ENCODE results near the gene RBMS2. TPM values are rescaled to one million over a fixed set of nuclear protein-coding genes. Genes with fewer than 3 reads are reported as not detected.

Gene RBMS2, protein sequence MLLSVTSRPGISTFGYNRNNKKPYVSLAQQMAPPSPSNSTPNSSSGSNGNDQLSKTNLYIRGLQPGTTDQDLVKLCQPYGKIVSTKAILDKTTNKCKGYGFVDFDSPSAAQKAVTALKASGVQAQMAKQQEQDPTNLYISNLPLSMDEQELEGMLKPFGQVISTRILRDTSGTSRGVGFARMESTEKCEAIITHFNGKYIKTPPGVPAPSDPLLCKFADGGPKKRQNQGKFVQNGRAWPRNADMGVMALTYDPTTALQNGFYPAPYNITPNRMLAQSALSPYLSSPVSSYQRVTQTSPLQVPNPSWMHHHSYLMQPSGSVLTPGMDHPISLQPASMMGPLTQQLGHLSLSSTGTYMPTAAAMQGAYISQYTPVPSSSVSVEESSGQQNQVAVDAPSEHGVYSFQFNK
- total RNA-seq: 10 to 100 TPM; 22.8 to 39.0 (median 31.8) TPM

DNA sequence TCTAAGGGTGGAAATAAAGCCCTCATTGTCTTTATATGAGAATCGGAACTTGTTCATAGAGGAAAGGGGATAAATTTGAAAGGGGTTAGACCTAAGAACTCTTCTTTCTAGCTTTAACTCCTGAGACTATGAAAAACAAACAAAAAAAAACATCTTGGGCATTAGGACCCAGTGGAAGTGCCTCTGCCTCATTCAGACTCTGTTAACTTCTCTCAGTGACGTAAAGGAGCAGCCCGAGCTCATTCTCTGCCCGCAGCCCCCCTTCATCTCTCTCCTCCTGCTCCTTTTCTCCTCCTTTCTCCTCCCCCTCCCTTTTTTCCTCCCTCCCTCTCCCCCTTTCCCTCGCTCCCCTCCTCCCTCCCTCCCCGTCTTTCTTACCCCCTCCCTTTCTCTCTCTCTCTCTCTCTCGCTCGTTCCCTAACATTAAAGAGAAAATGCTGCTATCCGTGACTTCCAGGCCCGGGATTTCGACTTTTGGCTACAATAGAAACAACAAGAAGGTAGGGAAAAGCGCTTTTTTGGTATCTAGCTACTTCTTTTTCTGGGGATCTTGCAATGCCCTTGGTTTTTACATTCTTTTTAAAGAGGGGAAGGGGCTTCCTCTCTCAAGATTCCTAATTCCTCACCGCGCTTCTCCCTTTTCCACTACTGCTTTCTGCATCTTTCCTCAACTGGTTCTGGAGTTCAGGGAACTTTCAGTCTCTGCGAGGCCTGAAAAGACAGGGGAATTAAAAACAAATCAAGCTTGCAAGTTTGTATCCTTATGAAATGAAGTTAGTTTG is at the start of gene RBMS2:
TSS of gene RBMS2 (plus strand) at position 231 of the 782 bp plus-strand sequence. CDS start at position 435, 204 bp downstream.
- Histone ChIP-seq H3K4me1 (peaks cover 0 to 73% (median 14%) of the 10 kb centered on the region in 4 donors), H3K9me3 (no peaks in the 10 kb centered on the region), H3K27ac (peak within 1 kb of the TSS; percentile 81 to 97 (median 92)), H3K36me3 (no peaks in the 10 kb centered on the region), H3K27me3 (no peaks in the 10 kb centered on the region), H3K4me3 (peak within 1 kb of the TSS; percentile 40 to 67 (median 48))
- TF ChIP-seq EP300 (IDR thresholded peaks at IDR 0.05) (peak; percentile 26 to 76), POLR2A (IDR thresholded peaks at IDR 0.05) (peak in 1 of 2 donors; percentile 59)
- TF ChIP-seq, protein P1, sequence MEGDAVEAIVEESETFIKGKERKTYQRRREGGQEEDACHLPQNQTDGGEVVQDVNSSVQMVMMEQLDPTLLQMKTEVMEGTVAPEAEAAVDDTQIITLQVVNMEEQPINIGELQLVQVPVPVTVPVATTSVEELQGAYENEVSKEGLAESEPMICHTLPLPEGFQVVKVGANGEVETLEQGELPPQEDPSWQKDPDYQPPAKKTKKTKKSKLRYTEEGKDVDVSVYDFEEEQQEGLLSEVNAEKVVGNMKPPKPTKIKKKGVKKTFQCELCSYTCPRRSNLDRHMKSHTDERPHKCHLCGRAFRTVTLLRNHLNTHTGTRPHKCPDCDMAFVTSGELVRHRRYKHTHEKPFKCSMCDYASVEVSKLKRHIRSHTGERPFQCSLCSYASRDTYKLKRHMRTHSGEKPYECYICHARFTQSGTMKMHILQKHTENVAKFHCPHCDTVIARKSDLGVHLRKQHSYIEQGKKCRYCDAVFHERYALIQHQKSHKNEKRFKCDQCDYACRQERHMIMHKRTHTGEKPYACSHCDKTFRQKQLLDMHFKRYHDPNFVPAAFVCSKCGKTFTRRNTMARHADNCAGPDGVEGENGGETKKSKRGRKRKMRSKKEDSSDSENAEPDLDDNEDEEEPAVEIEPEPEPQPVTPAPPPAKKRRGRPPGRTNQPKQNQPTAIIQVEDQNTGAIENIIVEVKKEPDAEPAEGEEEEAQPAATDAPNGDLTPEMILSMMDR (IDR thresholded peaks at IDR 0.05): peak in 1 of 5 experiments; percentile 23
- WGBS, 2 donors: 0 to 2% methylated on average over 15 of the region's 15 CpGs
- DNase-seq (ENCODE audit: low spot score in 2 of 2): peak; percentile 68 to 84

- DNase-seq (ENCODE audit: low spot score in 2 of 2): no peak
- no peak overlapping the region for H3K27ac ChIP-seq
- no peaks in the 10 kb centered on the region for H3K27me3 ChIP-seq
- H3K4me3 ChIP-seq: no peak overlapping the region
- H3K36me3 ChIP-seq: peaks cover 0 to 26% (median 0%) of the 10 kb centered on the region in 3 donors
- WGBS, 2 donors: 88 to 89% methylated on average over 9 of the region's 9 CpGs
- TF ChIP-seq EP300 (IDR thresholded peaks at IDR 0.05) (no peak), POLR2A (IDR thresholded peaks at IDR 0.05) (no peak)
- TF ChIP-seq, protein P1 (IDR thresholded peaks at IDR 0.05): no peak
- peaks cover 0 to 13% (median 4%) of the 10 kb centered on the region in 4 donors for H3K4me1 ChIP-seq
- no peaks in the 10 kb centered on the region for H3K9me3 ChIP-seq
Observed at GRCh38 chr12:56474389-56474788, 47.2 kb upstream of the RBMS2 start.

- DNase-seq (ENCODE audit: low spot score in 2 of 2): no peak
- Histone ChIP-seq H3K27ac (no peak overlapping the region), H3K4me1 (peaks cover 0 to under 1% (median 0%) of the 10 kb centered on the region in 4 donors), H3K36me3 (peaks cover 0 to 26% (median 0%) of the 10 kb centered on the region in 3 donors), H3K9me3 (no peaks in the 10 kb centered on the region), H3K27me3 (no peaks in the 10 kb centered on the region), H3K4me3 (no peak overlapping the region)
- WGBS, 2 donors: 64 to 65% methylated on average over 6 of the region's 6 CpGs
- TF ChIP-seq EP300 (IDR thresholded peaks at IDR 0.05): no peak
- no peak for TF ChIP-seq POLR2A (IDR thresholded peaks at IDR 0.05)
- TF ChIP-seq, protein P1 (IDR thresholded peaks at IDR 0.05): no peak
Observed at GRCh38 chr12:56476143-56476542, 45.5 kb upstream of the RBMS2 start.

- Histone ChIP-seq H3K36me3 (peaks cover 0 to 19% (median 0%) of the 10 kb centered on the region in 3 donors), H3K4me3 (no peak overlapping the region), H3K9me3 (no peaks in the 10 kb centered on the region), H3K4me1 (no peaks in the 10 kb centered on the region), H3K27me3 (no peaks in the 10 kb centered on the region), H3K27ac (no peak overlapping the region)
- no peak for TF ChIP-seq POLR2A (IDR thresholded peaks at IDR 0.05)
- TF ChIP-seq, protein P1 (IDR thresholded peaks at IDR 0.05): no peak
- no peak for TF ChIP-seq EP300 (IDR thresholded peaks at IDR 0.05)
- no peak for DNase-seq (ENCODE audit: low spot score in 2 of 2)
- WGBS, 2 donors: 86% methylated on average over 1 of the region's 1 CpG; no CpG with 5 or more reads in 1 of the 2 donors
Observed at GRCh38 chr12:56476972-56477432, 44.6 kb upstream of the RBMS2 start.

Measured in tibial nerve (tissue), 4 donors.